ENCODE data around the gene HSPB8. TPM values are rescaled to one million over a fixed set of nuclear protein-coding genes. Genes with fewer than 3 reads are reported as not detected.

HSPB8 gene
- polyA plus RNA-seq, 2 donors, result 87.9 to 155 TPM

GRCh38 chr12:119239040-119239439 lies 60.3 kb downstream of the HSPB8 start:
- Histone ChIP-seq H3K4me3 (ENCODE audit: low read depth in 1 of 2, low read length in 2 of 2) (no peak overlapping the region), H3K36me3 (ENCODE audit: control insufficient read depth in 2 of 2, insufficient read depth in 2 of 2, low read length in 1 of 2) (no peaks in the 10 kb centered on the region), H3K4me1 (ENCODE audit: control insufficient read depth in 2 of 2, insufficient read depth in 2 of 2, low read length in 1 of 2) (no peaks in the 10 kb centered on the region), H3K27ac (ENCODE audit: low read depth in 2 of 2, low read length in 1 of 2) (no peak overlapping the region), H3K9me3 (ENCODE audit: control insufficient read depth in 2 of 2, insufficient read depth in 1 of 2, low read depth in 1 of 2, low read length in 1 of 2) (no peaks in the 10 kb centered on the region), H3K27me3 (ENCODE audit: control insufficient read depth in 1 of 2, insufficient read depth in 2 of 2, low read length in 2 of 2) (no peaks in the 10 kb centered on the region)
- 48 to 49% methylated on average over 3 of the region's 3 CpGs for WGBS, 2 donors

GRCh38 chr12:119241049-119241448 lies 62.3 kb downstream of the HSPB8 start:
- Histone ChIP-seq H3K4me3 (ENCODE audit: low read depth in 1 of 2, low read length in 2 of 2) (no peak overlapping the region), H3K27me3 (ENCODE audit: control insufficient read depth in 1 of 2, insufficient read depth in 2 of 2, low read length in 2 of 2) (no peaks in the 10 kb centered on the region), H3K36me3 (ENCODE audit: control insufficient read depth in 2 of 2, insufficient read depth in 2 of 2, low read length in 1 of 2) (no peaks in the 10 kb centered on the region), H3K4me1 (ENCODE audit: control insufficient read depth in 2 of 2, insufficient read depth in 2 of 2, low read length in 1 of 2) (no peaks in the 10 kb centered on the region), H3K27ac (ENCODE audit: low read depth in 2 of 2, low read length in 1 of 2) (no peak overlapping the region), H3K9me3 (ENCODE audit: control insufficient read depth in 2 of 2, insufficient read depth in 1 of 2, low read depth in 1 of 2, low read length in 1 of 2) (no peaks in the 10 kb centered on the region)
- 47 to 60% methylated on average over 5 of the region's 5 CpGs for WGBS, 2 donors

- H3K9me3 ChIP-seq (ENCODE audit: control insufficient read depth in 2 of 2, insufficient read depth in 1 of 2, low read depth in 1 of 2, low read length in 1 of 2), result no peaks in the 10 kb centered on the region
- H3K27me3 ChIP-seq (ENCODE audit: control insufficient read depth in 1 of 2, insufficient read depth in 2 of 2, low read length in 2 of 2), result no peaks in the 10 kb centered on the region
- no peak overlapping the region for H3K4me3 ChIP-seq (ENCODE audit: low read depth in 1 of 2, low read length in 2 of 2)
- 76 to 77% methylated on average over 9 of the region's 9 CpGs for WGBS, 2 donors
- H3K36me3 ChIP-seq (ENCODE audit: control insufficient read depth in 2 of 2, insufficient read depth in 2 of 2, low read length in 1 of 2), result no peaks in the 10 kb centered on the region
- no peak overlapping the region for H3K27ac ChIP-seq (ENCODE audit: low read depth in 2 of 2, low read length in 1 of 2)
- no peaks in the 10 kb centered on the region for H3K4me1 ChIP-seq (ENCODE audit: control insufficient read depth in 2 of 2, insufficient read depth in 2 of 2, low read length in 1 of 2)
These were observed 62.9 kb downstream of the HSPB8 start for GRCh38 chr12:119241580-119242169.

Other genes with a start within 250 kb of the HSPB8 start
- gene SRRM4, start 197.4 kb upstream of the HSPB8 start, polyA plus RNA-seq, result under 1 TPM; under 0.01 TPM
- gene CCDC60, start 155.8 kb downstream of the HSPB8 start, polyA plus RNA-seq, result 1 to 10 TPM in 1 of 2 donors, under 1 TPM in 1; 0.53 to 1.4 TPM